Measurements from ENCODE around the gene TLE5. TPM values are rescaled to one million over a fixed set of nuclear protein-coding genes. Genes with fewer than 3 reads are reported as not detected.

Gene TLE5
- total and polyA plus RNA-seq, 2 experiments from 2014 or later = 130 to 154 TPM

- TF ChIP-seq ZNF462 (CRISPR knock-in tag; IDR thresholded peaks at IDR 0.05) (no peak), ZNF114 (CRISPR knock-in tag; IDR thresholded peaks at IDR 0.05) (no peak)
These were observed 45.4 kb upstream of the TLE5 start (continued) for GRCh38 chr19:3107658-3108057.

- Mint-ChIP-seq H3K36me3 (ENCODE audit: low read depth) (peaks cover 3% of the 10 kb centered on the region; the same call in 2 of the 3 replicates), H3K4me1 (peaks cover 27% of the 10 kb centered on the region), H3K4me3 (no peak overlapping the region), H3K9me3 (no peaks in the 10 kb centered on the region; the same call in 1 of the 3 replicates), H3K27ac (no peak overlapping the region), H3K27me3 (ENCODE audit: insufficient read depth, low read depth, poor library complexity) (peaks cover 11% of the 10 kb centered on the region)
- Histone ChIP-seq H3K27ac (ENCODE audit: low read depth) (no peak overlapping the region), H3K9me2 (ENCODE audit: insufficient read depth) (no peaks in the 10 kb centered on the region), H2AFZ (no peak overlapping the region), H3K4me3 (no peak overlapping the region), H3F3A (replicated peaks; ENCODE audit: low read depth) (no peaks in the 10 kb centered on the region), H3K36me3 (ENCODE audit: insufficient read depth) (no peaks in the 10 kb centered on the region), H3K27me3 (ENCODE audit: insufficient read depth) (no peaks in the 10 kb centered on the region), H3K79me2 (replicated peaks; ENCODE audit: insufficient read depth) (peaks cover 51% of the 10 kb centered on the region), H3K4me2 (no peak overlapping the region), H4K20me1 (replicated peaks; ENCODE audit: insufficient read depth) (peaks cover 3% of the 10 kb centered on the region), H3K4me1 (ENCODE audit: insufficient read depth) (0 out of 2 replicates have a peak, but pooled peaks cover 4% of the 10 kb centered on the region)
- ATAC-seq = no peak
- no peak for DNase-seq (ENCODE audit: low spot score)
- no peak for TF ChIP-seq NANOG (IDR thresholded peaks at IDR 0.05; ENCODE audit: borderline replicate concordance)
- no peak for TF ChIP-seq ZNF462 (CRISPR knock-in tag; IDR thresholded peaks at IDR 0.05)
- no peak for TF ChIP-seq JUNB (IDR thresholded peaks at IDR 0.05; ENCODE audit: unreplicated experiment)
- TF ChIP-seq CTCF (conservative IDR thresholded peaks at IDR 0.05; ENCODE audit: low read depth in 2 of 2) = no peak
- no peak for TF ChIP-seq EZH2phosphoT487 (IDR thresholded peaks at IDR 0.05; ENCODE audit: unreplicated experiment)
These were observed 44.3 kb upstream of the TLE5 start for GRCh38 chr19:3106509-3107141.

All from GM23338 (cell line).